GM18517 (cell line): ENCODE data around the gene ARHGEF9.

ENCODE experiments used
- ATAC-seq: cut with Tn5 transposase; IDR thresholded peaks from one replicate; pipeline ENCODE4 v1.9.1; 2021; ENCODE audit warnings: mild to moderate bottlenecking, moderate library complexity; ENCODE audit not compliant: unreplicated experiment

Gene ARHGEF9

GRCh38 chrX:63747331-63747730 is 37.7 kb downstream of the ARHGEF9 start:
- no peak for ATAC-seq

- ATAC-seq: no peak
These were observed 38.3 kb downstream of the ARHGEF9 start for GRCh38 chrX:63746715-63747114.

- peak; percentile 69 for ATAC-seq
These were observed 38.7 kb downstream of the ARHGEF9 start for GRCh38 chrX:63746278-63746677.

- ATAC-seq: no peak
These were observed 40.1 kb downstream of the ARHGEF9 start for GRCh38 chrX:63744850-63745394.

GRCh38 chrX:63743596-63743995 is 41.4 kb downstream of the ARHGEF9 start:
- no peak for ATAC-seq

- ATAC-seq: no peak
These were observed 44.6 kb downstream of the ARHGEF9 start for GRCh38 chrX:63740382-63740781.

- ATAC-seq: no peak
These were observed 45.1 kb downstream of the ARHGEF9 start for GRCh38 chrX:63739885-63740284.

GRCh38 chrX:63738696-63739095 is 46.3 kb downstream of the ARHGEF9 start:
- no peak for ATAC-seq

GRCh38 chrX:63737131-63737921 is 47.7 kb downstream of the ARHGEF9 start:
- no peak for ATAC-seq

GRCh38 chrX:63735882-63736281 is 49.1 kb downstream of the ARHGEF9 start:
- ATAC-seq: no peak

GRCh38 chrX:63720293-63720692 is 64.7 kb downstream of the ARHGEF9 start:
- no peak for ATAC-seq

GRCh38 chrX:63719633-63720032 is 65.4 kb downstream of the ARHGEF9 start:
- ATAC-seq: no peak

GRCh38 chrX:63718010-63718694 is 66.9 kb downstream of the ARHGEF9 start:
- peak; percentile 82 for ATAC-seq

- ATAC-seq: no peak
These were observed 71.5 kb downstream of the ARHGEF9 start for GRCh38 chrX:63713526-63713925.

- no peak for ATAC-seq
These were observed 76.2 kb downstream of the ARHGEF9 start for GRCh38 chrX:63708801-63709200.

GRCh38 chrX:63702556-63702955 is 82.5 kb downstream of the ARHGEF9 start:
- ATAC-seq: no peak

- ATAC-seq: peak; percentile 85
These were observed 97.9 kb downstream of the ARHGEF9 start for GRCh38 chrX:63686878-63687714.

- no peak for ATAC-seq
These were observed 104.6 kb downstream of the ARHGEF9 start for GRCh38 chrX:63680423-63680822.

GRCh38 chrX:63679432-63679831 is 105.6 kb downstream of the ARHGEF9 start:
- ATAC-seq: no peak

GRCh38 chrX:63675716-63676115 is 109.3 kb downstream of the ARHGEF9 start:
- ATAC-seq: no peak

- ATAC-seq: no peak
These were observed 111.1 kb downstream of the ARHGEF9 start for GRCh38 chrX:63673896-63674295.
